Esophagus squamous epithelium (tissue), 4 donors: ENCODE results near the gene RASAL2.

Source experiments
- CTCF ChIP-seq, 6 experiments: fragments of 450-650 bp in 4 of 6; fragments of 200-600 bp in 2 of 6; sonication (generic) in 2 of 6; IDR thresholded peaks; one replicate each; pipeline ENCODE4 v1.5.1; 2016 to 2019; ENCODE audit warnings: antibody characterized with exemption in 6 of 6, mild to moderate bottlenecking in 4 of 6, moderate library complexity in 4 of 6
- POLR2A ChIP-seq, 4 donors: fragments of 450-650 bp; IDR thresholded peaks; one replicate each; pipeline ENCODE4 v1.6.1; 2017; ENCODE audit warnings: antibody characterized with exemption in 4 of 4, mild to moderate bottlenecking in 4 of 4, moderate library complexity in 3 of 4

DNA sequence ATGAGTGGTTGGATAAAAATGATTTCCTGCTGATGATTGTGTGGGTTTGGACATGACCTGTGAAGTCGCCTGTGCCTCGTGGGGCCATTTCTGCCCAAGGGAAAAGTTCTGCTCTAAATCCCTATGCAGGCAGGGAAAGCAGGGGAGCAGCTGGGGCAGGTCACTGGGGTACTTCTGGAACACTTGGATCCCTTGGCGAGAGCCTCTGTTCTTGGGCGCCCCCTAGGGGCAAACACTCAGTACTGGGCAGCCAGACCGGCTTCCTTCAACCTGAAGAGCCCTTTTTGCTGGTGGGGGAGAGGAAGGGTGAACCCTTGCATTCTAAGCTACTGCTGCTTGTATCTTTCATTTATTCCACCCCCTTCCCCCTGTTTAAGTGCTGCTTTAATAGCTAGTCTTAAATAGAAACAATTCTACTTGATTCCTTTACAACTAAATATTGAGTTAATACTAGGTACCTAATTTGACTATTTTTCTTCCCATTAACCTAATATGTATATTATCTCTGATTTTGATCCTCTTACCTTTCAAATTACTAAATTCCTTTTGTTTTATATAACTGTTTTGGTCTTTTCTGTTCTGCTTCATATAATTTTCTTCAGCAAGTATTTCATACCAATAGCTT lies 407.9 kb downstream of the RASAL2 start:
- TF ChIP-seq POLR2A (IDR thresholded peaks at IDR 0.05) = no peak
- peak; percentile 55 to 90 (median 72) for TF ChIP-seq CTCF (IDR thresholded peaks at IDR 0.05)
